Breast epithelium (tissue), 3 donors: ENCODE data around the gene MBD3L1.

Experiments used
- CTCF ChIP-seq, 3 donors: fragments of 450-650 bp; IDR thresholded peaks; one replicate each; pipeline ENCODE4 v1.5.1; 2016 to 2017; ENCODE audit warnings: antibody characterized with exemption in 3 of 3, mild to moderate bottlenecking in 3 of 3, moderate library complexity in 3 of 3
- POLR2AphosphoS5 ChIP-seq, 3 donors: sonication (generic); formaldehyde crosslinking; IDR thresholded peaks; one replicate each; pipeline ENCODE4 v1.6.1; 2017; ENCODE audit warnings: antibody characterized with exemption in 3 of 3

GRCh38 chr19:8840708-8841107, 8.5 kb downstream of the MBD3L1 start:
- no peak for TF ChIP-seq CTCF (IDR thresholded peaks at IDR 0.05)
- TF ChIP-seq POLR2AphosphoS5 (IDR thresholded peaks at IDR 0.05): no peak
